GM10847 (cell line): ENCODE data around the gene ATP9A.

Experiments used
- POLR2A ChIP-seq: IDR thresholded peaks from 2 replicates; pipeline ENCODE4 v1.6.1; 2011; ENCODE audit not compliant: insufficient read length; ENCODE audit errors: extremely low read depth

Gene ATP9A

GRCh38 chr20:51767867-51768758 lies at the start of gene ATP9A:
TSS of gene ATP9A (minus strand) at chr20:51768390. CDS start at chr20:51768369, 21 bp downstream.
- TF ChIP-seq POLR2A: no peak

GRCh38 chr20:51815383-51816076 lies 47.3 kb upstream of the ATP9A start:
- TF ChIP-seq POLR2A: no peak

GRCh38 chr20:51812861-51813260 lies 44.7 kb upstream of the ATP9A start:
- TF ChIP-seq POLR2A: no peak

- TF ChIP-seq POLR2A: no peak
Measured at GRCh38 chr20:51811514-51812128, 43.4 kb upstream of the ATP9A start.

GRCh38 chr20:51811042-51811355 lies 42.8 kb upstream of the ATP9A start:
- no peak for TF ChIP-seq POLR2A

- TF ChIP-seq POLR2A: no peak
Measured at GRCh38 chr20:51810155-51811041, 42.2 kb upstream of the ATP9A start.

GRCh38 chr20:51807720-51808250 lies 39.6 kb upstream of the ATP9A start:
- TF ChIP-seq POLR2A: no peak

GRCh38 chr20:51804754-51805153 lies 36.6 kb upstream of the ATP9A start:
- TF ChIP-seq POLR2A: no peak

- TF ChIP-seq POLR2A: no peak
Measured at GRCh38 chr20:51803148-51803854, 35.1 kb upstream of the ATP9A start.

- no peak for TF ChIP-seq POLR2A
Measured at GRCh38 chr20:51802170-51802751, 34.1 kb upstream of the ATP9A start, which contains the start of gene SALL4. TSS of gene SALL4 (minus strand) at chr20:51802521. CDS start at chr20:51802408, 113 bp downstream.

GRCh38 chr20:51801823-51802123 lies 33.6 kb upstream of the ATP9A start:
- no peak for TF ChIP-seq POLR2A

GRCh38 chr20:51801122-51801822 lies 33.1 kb upstream of the ATP9A start:
- TF ChIP-seq POLR2A: no peak

- TF ChIP-seq POLR2A: no peak
Measured at GRCh38 chr20:51800872-51801121, 32.6 kb upstream of the ATP9A start.
